Measurements from ENCODE around the gene ATP5IF1.

Gene ATP5IF1

GRCh38 chr1:28239004-28239403, 3.1 kb downstream of the ATP5IF1 start:
- DNase-seq, result no peak

GRCh38 chr1:28240024-28240423, 4.1 kb downstream of the ATP5IF1 start:
- DNase-seq, result no peak

GRCh38 chr1:28241638-28242241, 5.8 kb downstream of the ATP5IF1 start:
- DNase-seq, result no peak

- no peak for DNase-seq
Measured at GRCh38 chr1:28243685-28244311, 7.9 kb downstream of the ATP5IF1 start.

- DNase-seq, result no peak
Measured at GRCh38 chr1:28244549-28245251, 8.8 kb downstream of the ATP5IF1 start.

- no peak for DNase-seq
Measured at GRCh38 chr1:28246427-28246832, 10.5 kb downstream of the ATP5IF1 start.

- DNase-seq, result no peak
Measured at GRCh38 chr1:28247612-28248272, 11.8 kb downstream of the ATP5IF1 start.

- peak; percentile 52 for DNase-seq
Measured at GRCh38 chr1:28248273-28249012, 12.5 kb downstream of the ATP5IF1 start.

GRCh38 chr1:28249013-28249865, 13.3 kb downstream of the ATP5IF1 start:
- DNase-seq, result peak; percentile 3

- no peak for DNase-seq
Measured at GRCh38 chr1:28249866-28250295, 14.0 kb downstream of the ATP5IF1 start.

- no peak for DNase-seq
Measured at GRCh38 chr1:28256197-28256827, 20.4 kb downstream of the ATP5IF1 start.

- no peak for DNase-seq
Measured at GRCh38 chr1:28257736-28258135, 21.8 kb downstream of the ATP5IF1 start.

- DNase-seq, result no peak
Measured at GRCh38 chr1:28258628-28259251, 22.8 kb downstream of the ATP5IF1 start.

- DNase-seq, result peak; percentile 97
Measured at GRCh38 chr1:28259252-28259933, 23.5 kb downstream of the ATP5IF1 start, which contains the start of gene SESN2. Gene SESN2 (plus strand): TSS chr1:28259518. CDS start chr1:28259848, 330 bp downstream.

GRCh38 chr1:28259934-28260802, 24.2 kb downstream of the ATP5IF1 start:
- peak; percentile 27 for DNase-seq

- DNase-seq, result no peak
Measured at GRCh38 chr1:28260803-28261174, 24.9 kb downstream of the ATP5IF1 start.

- no peak for DNase-seq
Measured at GRCh38 chr1:28264897-28265296, 29.0 kb downstream of the ATP5IF1 start.

- DNase-seq, result no peak
Measured at GRCh38 chr1:28265577-28265976, 29.7 kb downstream of the ATP5IF1 start.

- DNase-seq, result no peak
Measured at GRCh38 chr1:28266920-28267322, 31.0 kb downstream of the ATP5IF1 start.
